Prostate gland (tissue), 2 donors: ENCODE data around the gene GPER1.

ENCODE experiments used
- POLR2A ChIP-seq: fragments of 450-650 bp; IDR thresholded peaks from one replicate; pipeline ENCODE4 v1.6.1; 2016; ENCODE audit warnings: antibody characterized with exemption, mild to moderate bottlenecking
- POLR2AphosphoS5 ChIP-seq: sonication (generic); formaldehyde crosslinking; IDR thresholded peaks from one replicate; pipeline ENCODE4 v1.6.1; 2017; ENCODE audit warnings: antibody characterized with exemption
- TF ChIP-seq, protein P1 (sequence below), 4 experiments: fragments of 200-600 bp in 2 of 4; fragments of 450-650 bp in 2 of 4; sonication (generic) in 2 of 4; IDR thresholded peaks; 1 replicate in 3 of 4; 2 replicates in 1 of 4; pipeline ENCODE4 v1.5.1; 2016 to 2019; ENCODE audit warnings: antibody characterized with exemption in 4 of 4, mild to moderate bottlenecking in 2 of 4, moderate library complexity in 2 of 4

DNA sequence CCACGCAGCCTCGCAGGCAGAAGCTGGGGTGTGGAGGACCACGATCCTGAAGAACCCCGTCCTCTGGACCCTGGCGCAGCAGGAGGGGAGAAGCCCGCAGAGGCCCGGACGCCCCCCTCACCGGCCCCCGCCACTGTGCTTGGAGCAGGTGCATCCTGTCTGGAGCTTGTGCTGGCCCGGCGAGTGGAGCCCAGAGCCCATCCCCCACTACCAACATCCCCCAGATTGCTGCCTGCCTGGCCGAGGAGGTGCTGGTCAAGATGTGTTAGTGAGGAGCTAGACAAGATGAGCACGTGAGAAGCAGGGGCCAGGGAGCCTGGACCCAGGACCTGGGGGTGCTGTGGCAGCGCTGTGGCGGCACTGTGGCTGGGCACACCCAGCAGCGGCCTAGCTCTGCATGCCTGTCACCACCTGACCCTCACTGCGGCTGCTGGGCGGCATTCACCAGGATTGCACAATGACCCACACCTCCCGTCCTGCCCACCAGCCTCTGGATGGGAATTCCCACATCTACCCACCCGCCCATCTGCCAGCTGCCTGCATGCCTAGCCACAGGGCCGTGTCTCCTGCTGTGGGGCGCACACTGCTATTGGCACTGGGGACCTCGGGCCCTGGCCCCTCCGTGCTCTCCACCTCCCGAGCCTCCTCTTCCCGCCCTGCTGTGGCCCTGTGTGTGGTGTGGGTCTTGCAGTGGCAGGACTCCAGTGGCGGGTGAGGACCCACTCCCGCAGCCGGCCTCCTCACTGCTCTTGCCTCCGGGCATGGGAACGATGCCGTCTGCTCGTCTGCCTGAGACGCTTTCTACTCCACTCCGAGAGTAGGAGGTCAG lies 31.7 kb upstream of the GPER1 start:
- TF ChIP-seq, protein P1, sequence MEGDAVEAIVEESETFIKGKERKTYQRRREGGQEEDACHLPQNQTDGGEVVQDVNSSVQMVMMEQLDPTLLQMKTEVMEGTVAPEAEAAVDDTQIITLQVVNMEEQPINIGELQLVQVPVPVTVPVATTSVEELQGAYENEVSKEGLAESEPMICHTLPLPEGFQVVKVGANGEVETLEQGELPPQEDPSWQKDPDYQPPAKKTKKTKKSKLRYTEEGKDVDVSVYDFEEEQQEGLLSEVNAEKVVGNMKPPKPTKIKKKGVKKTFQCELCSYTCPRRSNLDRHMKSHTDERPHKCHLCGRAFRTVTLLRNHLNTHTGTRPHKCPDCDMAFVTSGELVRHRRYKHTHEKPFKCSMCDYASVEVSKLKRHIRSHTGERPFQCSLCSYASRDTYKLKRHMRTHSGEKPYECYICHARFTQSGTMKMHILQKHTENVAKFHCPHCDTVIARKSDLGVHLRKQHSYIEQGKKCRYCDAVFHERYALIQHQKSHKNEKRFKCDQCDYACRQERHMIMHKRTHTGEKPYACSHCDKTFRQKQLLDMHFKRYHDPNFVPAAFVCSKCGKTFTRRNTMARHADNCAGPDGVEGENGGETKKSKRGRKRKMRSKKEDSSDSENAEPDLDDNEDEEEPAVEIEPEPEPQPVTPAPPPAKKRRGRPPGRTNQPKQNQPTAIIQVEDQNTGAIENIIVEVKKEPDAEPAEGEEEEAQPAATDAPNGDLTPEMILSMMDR (IDR thresholded peaks at IDR 0.05): no peak
- TF ChIP-seq POLR2A (no peak), POLR2AphosphoS5 (no peak)
